ENCODE measurements around the gene PDC. TPM values are rescaled to one million over a fixed set of nuclear protein-coding genes. Genes with fewer than 3 reads are reported as not detected.

PDC gene
- total RNA-seq (not detected), polyA plus RNA-seq (not detected)
- long read RNA-seq, donor 1, result 0 reads
- long read RNA-seq, donor 2, result 0 reads
- long read RNA-seq, donor 3, result 0 reads

DNA sequence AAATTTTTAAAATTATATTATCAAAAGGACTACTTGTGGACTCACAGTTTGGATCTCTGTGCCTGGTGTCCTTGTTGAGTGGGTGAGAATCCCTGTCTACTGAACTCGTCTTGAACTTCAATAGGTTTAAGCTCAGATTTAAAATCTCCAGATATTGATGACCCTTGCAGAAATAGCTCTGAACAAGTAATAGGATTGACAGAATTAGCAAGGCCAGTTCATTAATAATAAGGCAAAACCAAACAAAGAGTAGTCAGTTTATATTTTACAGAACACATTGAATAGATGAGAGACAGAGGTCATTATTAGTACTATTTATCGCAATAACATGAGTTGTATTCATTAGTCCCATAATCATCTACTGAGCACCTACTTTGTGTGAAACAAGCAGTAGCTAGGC lies at the start of gene PDC:
PDC (minus strand) TSS at position 101 of the 400 bp plus-strand sequence. CDS start 11,655 bp downstream, outside the sequence.
- ATAC-seq, result no peak
- H3K4me1 ChIP-seq, result peaks cover 0 to 4% (median 0%) of the 10 kb centered on the region in 9 donors
- no peaks in the 10 kb centered on the region for H3K27me3 ChIP-seq
- no peak within 1 kb of the TSS for H3K27ac ChIP-seq
- TF ChIP-seq, protein P1, sequence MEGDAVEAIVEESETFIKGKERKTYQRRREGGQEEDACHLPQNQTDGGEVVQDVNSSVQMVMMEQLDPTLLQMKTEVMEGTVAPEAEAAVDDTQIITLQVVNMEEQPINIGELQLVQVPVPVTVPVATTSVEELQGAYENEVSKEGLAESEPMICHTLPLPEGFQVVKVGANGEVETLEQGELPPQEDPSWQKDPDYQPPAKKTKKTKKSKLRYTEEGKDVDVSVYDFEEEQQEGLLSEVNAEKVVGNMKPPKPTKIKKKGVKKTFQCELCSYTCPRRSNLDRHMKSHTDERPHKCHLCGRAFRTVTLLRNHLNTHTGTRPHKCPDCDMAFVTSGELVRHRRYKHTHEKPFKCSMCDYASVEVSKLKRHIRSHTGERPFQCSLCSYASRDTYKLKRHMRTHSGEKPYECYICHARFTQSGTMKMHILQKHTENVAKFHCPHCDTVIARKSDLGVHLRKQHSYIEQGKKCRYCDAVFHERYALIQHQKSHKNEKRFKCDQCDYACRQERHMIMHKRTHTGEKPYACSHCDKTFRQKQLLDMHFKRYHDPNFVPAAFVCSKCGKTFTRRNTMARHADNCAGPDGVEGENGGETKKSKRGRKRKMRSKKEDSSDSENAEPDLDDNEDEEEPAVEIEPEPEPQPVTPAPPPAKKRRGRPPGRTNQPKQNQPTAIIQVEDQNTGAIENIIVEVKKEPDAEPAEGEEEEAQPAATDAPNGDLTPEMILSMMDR (IDR thresholded peaks at IDR 0.05), result no peak
- no peaks in the 10 kb centered on the region for H3K9me3 ChIP-seq
- 83 to 87% methylated on average over 2 of the region's 2 CpGs for WGBS, 2 donors
- no peak within 1 kb of the TSS for H3K4me3 ChIP-seq
- intact Hi-C loops (cut with DNase I), result no loop called here
- no peaks in the 10 kb centered on the region for H3K36me3 ChIP-seq
- no peak for DNase-seq

DNA sequence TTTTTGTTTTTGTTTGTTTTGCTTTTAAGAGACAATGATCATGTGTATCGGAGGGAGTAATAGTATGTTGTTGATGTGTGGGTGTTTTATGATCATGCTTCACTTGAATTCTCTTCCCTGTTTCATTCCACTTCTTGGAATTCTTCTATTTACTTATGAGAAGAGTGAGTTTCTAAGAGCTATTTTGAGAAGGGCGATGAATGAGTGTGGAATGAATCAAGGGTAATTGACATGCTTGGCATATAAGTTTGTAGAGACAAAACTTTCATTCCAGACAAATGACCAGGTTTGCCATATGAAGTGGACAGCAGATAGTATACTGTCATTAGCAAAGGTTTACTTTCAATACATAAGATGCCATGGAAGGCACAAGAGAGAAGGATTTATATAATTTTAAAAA lies 42.3 kb upstream of the PDC start:
- H3K27ac ChIP-seq, result no peak overlapping the region
- no peaks in the 10 kb centered on the region for H3K27me3 ChIP-seq
- intact Hi-C loops (cut with DNase I), result no loop called here
- H3K4me1 ChIP-seq, result no peaks in the 10 kb centered on the region
- peaks cover 0 to 42% (median 15%) of the 10 kb centered on the region in 11 donors for H3K9me3 ChIP-seq
- no peak for DNase-seq
- H3K4me3 ChIP-seq, result no peak overlapping the region
- no peaks in the 10 kb centered on the region for H3K36me3 ChIP-seq
- no peak for ATAC-seq
- TF ChIP-seq, protein P1 (IDR thresholded peaks at IDR 0.05), result no peak
- 69 to 85% methylated on average over 2 of the region's 2 CpGs for WGBS, 2 donors

DNA sequence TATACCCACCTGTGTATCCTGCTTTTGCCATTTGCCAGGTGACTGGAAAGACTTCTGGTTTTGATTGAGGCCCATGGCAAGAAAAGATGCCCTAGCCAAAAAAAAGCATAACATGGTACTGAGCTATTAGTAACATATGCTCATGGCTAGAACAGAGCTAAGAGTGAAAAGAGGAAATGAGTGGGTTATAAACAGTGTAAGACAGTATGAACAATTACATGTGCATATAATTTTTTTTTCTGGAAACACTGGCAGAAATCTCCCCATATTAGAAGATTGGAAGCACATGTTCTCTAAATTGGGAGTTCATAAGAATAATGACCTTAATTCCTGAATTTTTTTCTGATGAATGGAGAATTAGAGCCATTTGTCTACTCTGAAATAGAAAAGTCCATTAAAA lies 41.2 kb upstream of the PDC start:
- Histone ChIP-seq H3K4me3 (no peak overlapping the region), H3K36me3 (no peaks in the 10 kb centered on the region), H3K4me1 (no peaks in the 10 kb centered on the region), H3K27me3 (no peaks in the 10 kb centered on the region), H3K9me3 (peaks cover 0 to 31% (median 15%) of the 10 kb centered on the region in 11 donors), H3K27ac (no peak overlapping the region)
- DNase-seq, result no peak
- ATAC-seq, result no peak
- intact Hi-C loops (cut with DNase I), result no loop called here
- TF ChIP-seq, protein P1 (IDR thresholded peaks at IDR 0.05), result no peak

DNA sequence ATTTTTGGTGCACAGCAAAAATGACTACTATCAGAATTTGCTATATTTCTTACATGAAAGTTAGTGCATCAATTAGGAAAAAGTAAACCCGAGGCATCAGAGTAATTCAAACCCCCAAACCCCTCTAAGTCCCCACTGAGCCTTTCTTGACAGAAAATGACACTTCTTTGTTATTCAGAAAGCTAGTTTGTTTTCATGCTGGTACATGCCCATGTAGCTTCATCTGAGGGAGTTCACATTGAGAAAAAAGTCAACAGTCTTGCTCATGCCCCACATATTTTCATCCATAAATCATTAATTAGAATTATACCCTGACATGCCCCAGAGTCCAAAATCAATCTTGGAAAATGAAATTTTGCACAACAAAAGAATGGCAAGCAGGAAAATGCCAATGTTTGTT lies 39.9 kb upstream of the PDC start:
- DNase-seq (no peak), ATAC-seq (no peak)
- Histone ChIP-seq H3K36me3 (no peaks in the 10 kb centered on the region), H3K4me1 (no peaks in the 10 kb centered on the region), H3K27ac (no peak overlapping the region), H3K4me3 (no peak overlapping the region), H3K27me3 (no peaks in the 10 kb centered on the region), H3K9me3 (peaks cover 0 to 19% (median 10%) of the 10 kb centered on the region in 11 donors)
- TF ChIP-seq, protein P1 (IDR thresholded peaks at IDR 0.05), result no peak
- WGBS, 2 donors, result 71 to 81% methylated on average over 1 of the region's 1 CpG
- intact Hi-C loops (cut with DNase I), result no loop called here
